ENCODE measurements around the gene TMEM132D. TPM values are rescaled to one million over a fixed set of nuclear protein-coding genes. Genes with fewer than 3 reads are reported as not detected.

TMEM132D gene
- total and polyA plus RNA-seq, 2 of the 8 experiments (the other 6 are each of a cell fraction or from before 2014, with no cell fraction given): 3.5 to 10.1 TPM

DNA sequence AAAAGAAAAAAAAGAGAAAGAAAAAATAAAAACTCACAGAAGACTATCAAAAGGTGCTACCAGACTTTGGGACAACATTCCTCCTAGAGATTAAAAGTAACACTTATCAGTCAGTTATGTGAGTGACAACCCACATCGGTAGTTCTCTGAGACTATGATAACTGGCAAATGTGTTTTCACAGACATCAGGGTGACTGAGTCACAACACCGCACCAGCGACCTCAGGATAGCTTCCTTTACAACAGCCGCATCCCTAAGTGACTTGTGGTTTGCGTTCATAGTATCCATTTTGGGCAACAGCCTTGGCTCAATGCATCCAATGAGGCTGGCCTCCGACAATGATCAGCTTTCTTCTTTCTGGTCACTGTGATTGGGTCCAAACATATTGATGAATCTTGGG lies 359.1 kb downstream of the TMEM132D start:
- H3K27me3 ChIP-seq (replicated peaks in 1 of 4; ENCODE audit: control insufficient read depth in 3 of 4, extremely low read depth in 1 of 4, insufficient read depth in 3 of 4, low read length in 3 of 4): no peaks in the 10 kb centered on the region
- CTCF ChIA-PET (ENCODE audit: partially characterized antibody): interaction anchor here (1.4 kb wide), 1 partner anchor 83 kb away, joined by 3 read pairs; no protein-coding TSS in a partner anchor
- H4K91ac ChIP-seq (replicated peaks; ENCODE audit: insufficient read length, low read length): no peak overlapping the region

More for the DNA sequence above, 359.1 kb downstream of the TMEM132D start:
- H3K79me2 ChIP-seq (ENCODE audit: control insufficient read depth in 1 of 2, insufficient read depth in 2 of 2, low read length in 2 of 2): no peaks in the 10 kb centered on the region
- no peak overlapping the region for H3K4ac ChIP-seq (replicated peaks; ENCODE audit: insufficient read length, low read depth, low read length)
- no peaks in the 10 kb centered on the region; the same call in 1 of the 2 replicates for H3K79me1 ChIP-seq (ENCODE audit: low read depth, low read length)
- H3K4me3 ChIP-seq (ENCODE audit: extremely low read depth in 1 of 4, insufficient read depth in 2 of 4, low read depth in 3 of 4, low read length in 4 of 4): no peak overlapping the region
- H4K5ac ChIP-seq (ENCODE audit: insufficient read length, low read depth, low read length): no peak overlapping the region
- no peak overlapping the region for H2BK12ac ChIP-seq (ENCODE audit: low read depth, low read length)
- H3K23me2 ChIP-seq (ENCODE audit: low read depth, low read length): peaks cover 2% of the 10 kb centered on the region; the same call in 1 of the 2 replicates
- H2AFZ ChIP-seq (ENCODE audit: low read length): no peak overlapping the region
- 87% methylated on average over 6 of the region's 6 CpGs; no CpG with 5 or more reads in 1 of the 2 experiments for WGBS, 2 experiments (ENCODE audit: extremely low coverage in 1 of 2, insufficient coverage in 1 of 2, insufficient read length in 1 of 2, insufficient replicate concordance in 2 of 2, low coverage in 1 of 2, low lambda C conversion rate in 2 of 2, missing lambda C conversion rate in 1 of 2)
- H3K9me3 ChIP-seq (ENCODE audit: insufficient read depth in 2 of 2, low read depth in 1 of 2, low read length in 1 of 2): no peaks in the 10 kb centered on the region
- no peak overlapping the region for H3K4me2 ChIP-seq (ENCODE audit: insufficient read depth in 1 of 2, low read depth in 2 of 2, low read length in 2 of 2)
- H3K27ac ChIP-seq (ENCODE audit: low read depth, low read length): no peak overlapping the region
- no peak overlapping the region for H3K56ac ChIP-seq (replicated peaks; ENCODE audit: insufficient read length, low read depth, low read length)
- H3K4me1 ChIP-seq (replicated peaks in 1 of 4; ENCODE audit: control insufficient read depth in 3 of 4, insufficient read depth in 4 of 4, low read length in 3 of 4): no peaks in the 10 kb centered on the region
- POLR2A ChIA-PET (ENCODE audit: partially characterized antibody): no interaction called here
- FAIRE-seq (no peak), DNase-seq (ENCODE audit: low read depth in 1 of 2, low spot score in 2 of 2) (no peak)
- H2BK20ac ChIP-seq (ENCODE audit: low read length): no peak overlapping the region
- no peaks in the 10 kb centered on the region for H4K20me1 ChIP-seq (replicated peaks in 1 of 2; ENCODE audit: control insufficient read depth in 1 of 2, insufficient read depth in 2 of 2, low read length in 2 of 2)
- no peak overlapping the region for H2BK5ac ChIP-seq (ENCODE audit: low read depth, low read length)
- TF ChIP-seq SUZ12 (IDR thresholded peaks at IDR 0.05; ENCODE audit: low read length) (no peak), RAD21 (IDR thresholded peaks at IDR 0.05 in 1 of 2, conservative IDR thresholded peaks at IDR 0.05 in 1 of 2; ENCODE audit: low read depth in 2 of 2, low read length in 2 of 2) (no peak), ASH2L (IDR thresholded peaks at IDR 0.05; ENCODE audit: low read length) (no peak), TCF12 (IDR thresholded peaks at IDR 0.05; ENCODE audit: low read depth, low read length) (no peak), MAFK (IDR thresholded peaks at IDR 0.05; ENCODE audit: low read depth, low read length) (no peak)
- no peak overlapping the region for H2AK5ac ChIP-seq (ENCODE audit: low read depth, low read length)
- no peaks in the 10 kb centered on the region for H3K36me3 ChIP-seq (ENCODE audit: control insufficient read depth in 2 of 4, insufficient read depth in 4 of 4, low read length in 3 of 4)
- no peak overlapping the region for H3K23ac ChIP-seq (ENCODE audit: insufficient read length)
- H2BK120ac ChIP-seq (replicated peaks; ENCODE audit: low read depth, low read length): no peak overlapping the region
- no peak overlapping the region for H3K14ac ChIP-seq (ENCODE audit: insufficient read length)
- no peak overlapping the region for H2BK15ac ChIP-seq (ENCODE audit: low read length)
- no peak overlapping the region for H3K18ac ChIP-seq (ENCODE audit: extremely low read depth, low read length)
- no peak overlapping the region for H3K9ac ChIP-seq (replicated peaks in 1 of 4; ENCODE audit: extremely low read depth in 1 of 4, low read depth in 3 of 4, low read length in 3 of 4)
- H4K8ac ChIP-seq (ENCODE audit: extremely low read depth, insufficient read depth, low read length): no peak overlapping the region

Measured in H1 (cell line).